HK-2 (cell line): ENCODE data around the gene DKKL1.
"Not testable (repeated sequence)": the region's sequence is repeated elsewhere in the genome, so short reads cannot be mapped to it uniquely, and the experiment has no call there.

ENCODE experiments used
- DNase-seq: peaks from one replicate; pipeline ENCODE4 v3.0.0-alpha.2; 2018; ENCODE audit not compliant: unreplicated experiment

DKKL1 gene

DNA sequence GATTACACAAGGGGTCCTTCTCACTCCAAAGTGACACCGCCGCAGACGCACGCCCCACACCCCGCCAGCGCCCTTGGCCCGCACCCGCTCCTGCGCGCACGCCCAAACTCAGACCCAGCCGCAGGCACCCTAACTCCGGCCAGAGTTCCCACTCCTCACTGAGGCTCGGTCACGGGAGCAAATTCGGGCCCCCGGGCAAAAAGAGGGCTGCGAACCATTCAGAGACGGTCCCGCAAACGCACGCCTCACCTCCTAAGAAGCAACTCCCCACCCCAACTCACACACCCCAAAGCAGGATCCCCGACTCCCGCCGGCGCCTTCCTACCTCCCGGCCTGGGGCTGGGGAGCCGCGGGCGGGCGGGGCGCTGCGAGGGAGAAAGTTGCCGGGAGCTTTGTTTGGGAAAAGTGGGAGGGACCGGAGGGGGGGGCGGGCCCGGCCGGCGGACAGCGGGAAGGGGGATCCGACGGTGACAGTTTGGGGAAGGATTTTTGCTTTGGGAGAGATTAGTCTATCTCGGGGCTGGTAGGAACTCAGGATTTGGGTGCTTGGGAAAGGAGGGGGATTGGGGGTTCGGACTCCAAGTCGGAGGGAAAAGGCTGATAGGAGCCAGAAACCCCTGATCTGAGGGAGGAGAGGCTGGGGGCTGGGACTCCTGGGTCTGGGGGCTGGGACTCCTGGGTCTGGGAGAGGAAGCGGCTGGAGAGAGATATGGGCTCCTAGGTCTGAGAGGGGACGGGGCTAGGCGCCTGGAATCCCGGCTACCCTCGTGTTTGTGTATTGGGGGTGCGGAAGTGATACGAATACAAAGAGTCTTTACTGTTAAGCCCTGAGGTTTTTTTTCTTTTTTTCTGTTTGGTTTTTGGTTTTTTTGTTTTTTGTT, 1.4 kb upstream of the DKKL1 start, which contains the start of gene TEAD2:
Gene TEAD2, minus strand, starts transcription at position 369 of the 881 bp plus-strand sequence. CDS start 2,341 bp downstream, outside the sequence.
- DNase-seq, result peak; percentile 78

DNA sequence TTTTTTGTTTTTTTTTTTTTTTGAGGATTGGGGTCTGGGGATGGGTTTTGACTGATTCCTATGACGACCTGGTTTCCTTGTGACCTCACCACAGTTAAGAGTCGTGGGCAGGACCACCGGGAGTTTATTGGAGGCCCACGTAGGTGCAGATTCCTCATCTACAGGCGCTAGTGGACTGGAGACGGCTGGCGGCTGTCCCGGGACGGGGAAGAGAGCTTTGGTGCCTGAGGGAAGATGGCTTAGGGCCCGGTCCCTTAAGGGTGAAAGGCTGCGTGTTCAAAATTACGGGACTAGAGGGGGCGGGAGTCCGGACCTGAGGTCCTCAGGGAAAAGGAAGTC, 779 bp upstream of the DKKL1 start:
- no peak for DNase-seq

DNA sequence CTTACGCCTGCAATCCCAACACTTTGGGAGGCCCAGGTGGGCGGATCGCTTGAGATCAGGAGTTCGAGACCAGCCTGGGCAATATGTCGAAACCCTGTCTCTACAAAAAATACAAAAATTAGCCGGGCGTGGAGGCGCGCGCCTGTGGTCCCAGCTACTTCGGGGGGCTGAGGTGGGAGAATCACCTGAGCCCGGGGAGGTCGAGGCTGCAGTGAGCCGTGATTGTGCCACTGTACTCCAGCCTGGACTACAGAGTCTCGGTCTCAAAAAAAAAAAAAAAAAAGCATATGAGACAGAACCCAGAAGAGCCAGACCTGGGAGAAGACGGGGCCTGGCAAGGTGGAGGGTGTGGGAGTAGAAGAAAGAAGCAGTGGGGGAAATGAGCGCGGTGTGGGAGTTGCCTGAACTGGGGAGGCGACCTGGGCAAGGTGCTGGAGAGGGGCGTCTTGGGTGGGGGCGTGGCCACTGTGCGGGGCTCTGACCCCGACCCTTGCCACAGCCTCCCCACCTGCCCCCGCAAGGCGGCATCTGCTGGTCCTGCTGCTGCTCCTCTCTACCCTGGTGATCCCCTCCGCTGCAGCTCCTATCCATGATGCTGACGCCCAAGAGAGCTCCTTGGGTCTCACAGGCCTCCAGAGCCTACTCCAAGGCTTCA, 533 bp downstream of the DKKL1 start:
- DNase-seq, result no peak

DNA sequence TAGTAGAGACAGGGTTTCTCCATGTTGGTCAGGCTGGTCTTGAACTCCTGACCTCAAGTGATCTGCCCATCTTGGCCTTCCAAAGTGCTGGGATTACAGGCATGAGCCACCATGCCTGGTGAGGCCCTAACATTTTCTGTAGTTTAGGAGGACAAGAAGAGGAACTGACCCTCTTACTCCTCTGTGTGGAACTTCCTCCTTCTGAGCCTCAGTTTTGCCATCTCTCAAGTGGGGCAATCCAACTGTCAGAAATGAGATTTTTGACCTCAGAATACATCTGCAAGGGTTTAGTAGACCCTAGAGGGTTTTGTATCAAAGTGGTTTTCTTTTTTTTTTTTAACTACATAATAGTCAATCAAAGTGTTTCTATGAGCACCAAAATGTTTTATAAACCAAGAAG, 2.4 kb downstream of the DKKL1 start:
- no peak for DNase-seq

DNA sequence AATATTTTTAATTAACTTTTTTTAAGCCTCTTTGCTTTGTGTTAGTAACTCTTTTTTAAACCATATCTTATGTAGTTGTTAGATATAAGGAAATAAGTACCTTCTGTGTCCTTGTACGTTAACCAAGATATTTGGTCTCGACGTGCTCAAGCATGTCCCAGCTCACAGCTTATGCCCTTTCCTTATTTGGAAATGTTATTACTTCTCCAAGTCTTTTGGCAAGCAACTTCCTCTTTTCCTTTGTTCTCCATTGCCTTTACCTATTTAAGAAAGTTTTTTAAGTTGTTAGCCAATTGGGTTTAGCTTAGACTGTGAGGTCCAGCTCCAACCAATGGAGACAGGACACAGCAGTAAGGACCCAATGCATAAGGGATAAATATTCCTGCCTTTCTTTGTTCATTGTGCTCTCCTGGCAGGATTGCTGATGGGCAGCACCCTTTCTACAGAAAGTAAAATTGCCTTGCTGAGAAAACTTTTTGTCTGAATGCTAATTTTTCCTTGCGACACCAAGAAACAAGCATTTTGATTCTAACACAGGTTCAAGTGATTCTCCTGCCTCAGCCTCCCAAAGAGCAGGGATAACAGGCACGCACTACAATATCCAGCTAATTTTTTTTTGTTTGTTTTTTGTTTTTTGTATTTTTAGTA, 5.2 kb downstream of the DKKL1 start:
- DNase-seq, result no peak

DNA sequence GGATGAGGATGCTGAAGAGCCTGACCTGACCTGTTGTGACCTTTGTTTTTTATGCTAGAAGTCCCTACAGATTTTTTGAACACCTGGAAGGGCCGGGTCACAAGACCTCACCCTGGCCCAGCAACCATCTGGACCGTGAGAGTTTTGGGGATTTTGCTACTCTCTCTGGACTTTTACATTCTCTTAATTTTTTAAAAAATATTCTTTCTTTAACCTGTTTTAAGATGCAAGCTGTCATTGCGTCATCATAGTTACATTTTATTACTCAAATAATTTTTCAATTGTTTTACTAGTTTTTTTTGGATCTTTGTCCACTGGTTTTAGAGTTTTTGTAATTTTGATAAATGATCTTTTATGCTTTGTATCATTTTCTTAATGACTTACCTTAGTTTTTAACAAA, 7.5 kb downstream of the DKKL1 start:
- DNase-seq, result no peak

DNA sequence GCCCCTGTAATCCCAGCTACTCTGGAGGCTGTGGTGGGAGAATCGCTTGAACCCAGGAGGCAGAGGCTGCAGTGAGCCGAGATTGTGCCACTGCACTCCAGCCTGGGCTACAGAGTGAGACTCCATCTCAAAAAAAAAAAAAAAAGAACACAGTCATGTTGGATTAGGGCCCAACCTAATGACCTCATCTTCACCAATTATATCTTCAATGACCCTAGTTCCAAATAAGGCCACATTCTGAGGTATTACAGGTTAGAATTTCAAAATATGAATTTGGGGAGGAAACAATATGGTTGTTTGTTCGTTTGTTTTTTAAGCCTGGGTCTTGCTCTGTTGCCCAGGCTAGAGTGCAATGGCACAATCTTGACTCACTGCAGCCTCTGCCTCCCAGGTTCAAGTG, 9.5 kb downstream of the DKKL1 start:
- not testable (repeated sequence) for DNase-seq

DNA sequence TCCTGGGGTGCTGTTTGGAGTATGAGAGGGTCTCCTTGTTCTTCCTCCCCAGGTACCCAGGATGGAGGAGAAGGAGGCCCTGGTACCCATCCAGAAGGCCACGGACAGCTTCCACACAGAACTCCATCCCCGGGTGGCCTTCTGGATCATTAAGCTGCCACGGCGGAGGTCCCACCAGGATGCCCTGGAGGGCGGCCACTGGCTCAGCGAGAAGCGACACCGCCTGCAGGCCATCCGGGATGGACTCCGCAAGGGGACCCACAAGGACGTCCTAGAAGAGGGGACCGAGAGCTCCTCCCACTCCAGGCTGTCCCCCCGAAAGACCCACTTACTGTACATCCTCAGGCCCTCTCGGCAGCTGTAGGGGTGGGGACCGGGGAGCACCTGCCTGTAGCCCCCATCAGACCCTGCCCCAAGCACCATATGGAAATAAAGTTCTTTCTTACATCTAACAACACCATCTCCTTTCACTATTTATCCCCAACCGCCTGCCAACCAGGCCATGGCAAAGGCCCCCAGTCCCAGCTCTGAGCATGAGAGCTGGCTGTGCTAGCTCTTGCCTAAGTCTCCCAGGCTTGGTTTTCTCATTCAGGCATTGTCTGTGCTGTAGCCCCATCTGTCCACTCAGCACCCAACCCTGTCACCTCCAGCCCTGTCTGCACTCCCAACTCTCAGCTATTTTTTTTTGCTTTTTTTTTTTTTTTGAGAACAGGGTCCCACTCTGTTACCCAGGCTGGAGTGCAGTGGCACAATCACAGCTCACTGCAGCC, 11.2 kb downstream of the DKKL1 start:
- no peak for DNase-seq

DNA sequence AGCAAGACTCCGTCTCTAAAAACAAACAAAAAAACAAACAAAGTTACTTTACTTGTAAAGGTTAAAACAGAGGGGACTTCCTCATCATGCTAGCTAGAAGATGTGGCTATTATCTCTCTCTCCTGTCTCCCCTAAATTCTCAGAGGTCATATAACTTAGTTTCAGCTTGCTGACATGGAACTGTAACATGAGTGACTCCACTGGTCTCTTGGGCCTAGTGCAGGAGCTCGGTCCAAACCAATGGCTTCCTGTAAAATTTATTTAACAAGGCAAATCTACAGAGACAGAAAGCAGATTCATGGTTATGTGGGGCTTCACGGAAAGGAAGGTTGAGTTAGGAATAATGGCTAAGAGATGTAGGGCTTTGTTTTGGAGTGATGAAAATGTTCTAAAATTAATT, 14.8 kb downstream of the DKKL1 start:
- no peak for DNase-seq

DNA sequence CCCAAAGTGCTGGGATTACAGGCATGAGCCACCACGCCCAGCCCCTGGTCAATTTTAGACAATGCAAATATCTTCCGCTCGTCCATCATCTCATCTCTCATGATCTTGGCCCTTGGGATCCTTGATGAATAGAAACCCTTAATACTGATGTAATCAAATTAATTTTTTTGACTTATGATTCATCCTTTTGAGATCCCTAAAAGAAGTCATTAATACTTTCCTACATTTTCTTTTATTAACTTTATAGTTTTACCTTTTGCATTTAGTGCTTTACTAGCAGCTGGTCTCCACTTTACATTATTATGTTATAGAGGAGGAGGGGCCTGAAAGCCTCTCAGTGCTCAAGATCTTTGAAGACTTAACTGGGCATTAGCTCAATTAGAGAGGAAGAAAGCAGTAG, 16.7 kb downstream of the DKKL1 start:
- no peak for DNase-seq

DNA sequence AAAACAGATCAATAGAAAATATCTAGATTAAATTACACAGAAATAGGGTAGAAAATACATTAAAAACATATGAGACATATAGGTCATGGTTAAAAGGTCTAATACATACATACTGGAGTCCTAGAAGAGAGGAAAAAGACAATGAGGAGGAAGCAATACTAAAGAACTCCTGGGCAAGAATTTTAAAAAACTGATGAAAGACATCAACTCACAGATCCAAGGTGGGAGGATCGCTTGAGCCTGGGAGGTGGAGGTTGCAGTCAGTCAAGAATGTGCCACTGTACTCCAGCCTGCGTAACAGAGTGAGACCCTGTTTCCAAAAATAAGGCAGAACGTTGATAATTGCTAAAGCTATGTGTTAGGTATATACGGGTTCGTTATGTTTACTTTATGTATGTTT, 19.0 kb downstream of the DKKL1 start:
- DNase-seq, result no peak

DNA sequence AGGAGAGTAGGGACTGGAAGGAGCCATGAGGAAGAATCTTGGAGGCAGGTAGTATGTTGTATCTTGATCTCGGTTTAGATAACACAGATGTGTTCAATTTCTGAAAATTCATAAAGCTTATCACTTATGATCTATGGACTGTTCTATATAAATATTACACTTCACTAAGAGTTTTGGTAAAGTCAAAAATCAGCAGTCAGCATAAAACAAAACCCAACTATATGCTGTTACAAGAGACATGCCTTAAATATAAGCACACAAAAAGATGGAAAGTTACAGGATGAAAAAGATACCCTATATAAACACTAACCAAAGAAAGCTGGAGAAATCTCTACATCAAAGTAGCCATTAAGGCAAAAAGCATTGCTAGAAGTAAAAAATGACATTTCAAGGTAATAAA, 19.9 kb downstream of the DKKL1 start:
- DNase-seq, result no peak

DNA sequence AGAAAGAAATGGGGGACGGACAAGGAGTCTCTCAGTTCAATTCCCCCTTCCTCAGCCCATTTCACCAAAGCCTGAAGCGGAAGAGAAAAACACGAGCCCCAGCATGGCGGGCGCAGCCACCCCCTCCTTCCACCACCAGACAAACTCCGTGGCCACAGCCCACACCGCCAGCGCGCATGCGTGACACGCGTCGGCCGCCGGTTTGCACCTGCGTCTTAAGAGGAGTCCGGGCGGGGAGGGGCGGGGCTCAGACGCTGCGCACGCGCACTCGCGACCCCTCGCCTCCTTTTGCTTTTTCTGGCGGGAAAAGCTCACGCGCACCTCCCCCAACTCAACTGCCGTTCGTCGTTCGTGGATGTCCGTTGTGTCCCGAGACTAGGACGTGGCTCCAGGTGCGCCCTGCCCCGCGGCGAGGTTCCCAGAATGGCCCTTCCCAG, 24.3 kb downstream of the DKKL1 start, which contains the start of gene KASH5:
Gene KASH5, plus strand, starts transcription at position 314 of the 437 bp plus-strand sequence. CDS start 2,635 bp downstream, outside the sequence.
- DNase-seq, result no peak

DNA sequence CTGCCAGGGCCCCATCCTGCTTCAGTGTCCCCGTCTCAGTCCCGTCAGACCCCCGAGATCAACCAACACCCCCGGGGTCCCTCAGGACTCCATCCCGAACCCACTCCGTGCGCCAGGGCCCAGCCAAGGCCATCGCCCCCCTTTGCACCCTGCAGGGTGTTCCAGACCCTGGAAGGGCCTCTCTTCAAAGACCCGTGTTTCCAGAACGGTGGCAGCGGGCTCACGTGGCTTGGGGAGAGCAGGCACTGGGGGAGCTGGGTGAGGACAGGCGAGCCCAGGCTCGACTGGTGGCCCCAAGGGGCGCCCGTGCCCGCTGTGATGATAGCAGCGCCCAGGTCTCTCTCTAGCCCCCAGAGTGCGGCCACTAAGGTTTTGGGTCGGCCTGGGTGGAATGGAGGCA, 25.7 kb downstream of the DKKL1 start:
- no peak for DNase-seq

DNA sequence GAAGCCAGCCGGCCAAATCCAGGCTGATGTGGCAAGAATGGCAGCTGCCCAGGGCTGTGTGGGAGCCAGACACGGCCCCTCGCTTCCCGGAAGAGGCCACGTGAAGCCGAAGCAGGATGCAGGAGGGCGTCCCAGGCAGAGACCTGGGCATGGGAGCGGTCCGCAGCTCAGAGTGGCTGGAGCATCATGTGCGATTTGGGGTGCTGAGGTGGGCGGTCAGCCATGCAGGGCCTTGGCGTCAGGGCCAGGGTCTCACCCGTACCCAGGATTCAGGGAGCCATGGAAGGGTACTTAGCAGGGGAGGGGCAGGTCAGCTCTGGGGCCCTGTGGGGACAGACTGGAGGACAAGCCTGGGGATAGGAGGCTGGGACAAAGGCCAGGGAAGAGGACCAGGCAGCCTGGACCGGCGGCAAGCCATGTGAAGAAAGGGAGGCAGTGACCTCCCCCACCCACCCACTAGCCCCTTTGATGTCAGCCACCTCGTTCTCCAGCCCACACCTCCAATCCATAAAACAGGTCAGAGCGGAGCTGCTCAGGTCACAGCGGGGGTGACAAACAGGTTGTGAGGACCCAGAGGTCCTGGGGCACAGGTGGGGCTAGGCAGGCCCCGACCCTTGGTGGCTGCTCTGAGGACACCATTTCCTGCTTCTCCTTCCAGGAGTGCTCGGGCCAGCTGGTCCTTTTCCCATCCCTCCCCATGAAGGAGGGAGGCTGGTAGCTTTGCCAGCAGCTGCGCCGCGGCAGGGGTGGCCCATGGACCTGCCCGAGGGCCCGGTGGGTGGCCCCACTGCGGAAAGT, 26.7 kb downstream of the DKKL1 start:
- DNase-seq, result no peak

DNA sequence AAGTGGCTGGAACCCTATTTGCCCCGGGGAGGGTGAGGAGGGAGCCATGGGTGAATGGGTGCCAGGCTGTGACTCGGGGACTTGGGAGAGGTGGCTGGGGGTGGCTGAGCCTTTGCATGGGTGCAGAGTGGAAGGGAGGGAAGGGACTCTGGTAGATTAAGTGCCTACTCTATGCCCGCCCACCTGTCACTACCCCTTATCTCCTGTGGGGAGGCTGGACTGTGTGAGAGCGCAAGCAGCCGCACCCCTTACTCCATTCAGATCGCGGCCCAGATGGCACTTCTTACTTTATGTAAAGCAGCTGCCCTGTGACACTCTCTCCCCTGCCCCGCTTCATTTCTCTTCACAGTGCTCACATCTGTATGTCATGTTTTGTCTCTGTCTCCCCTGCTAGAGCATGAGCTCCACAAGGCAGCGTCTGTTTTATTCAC, 27.3 kb downstream of the DKKL1 start:
- no peak for DNase-seq

DNA sequence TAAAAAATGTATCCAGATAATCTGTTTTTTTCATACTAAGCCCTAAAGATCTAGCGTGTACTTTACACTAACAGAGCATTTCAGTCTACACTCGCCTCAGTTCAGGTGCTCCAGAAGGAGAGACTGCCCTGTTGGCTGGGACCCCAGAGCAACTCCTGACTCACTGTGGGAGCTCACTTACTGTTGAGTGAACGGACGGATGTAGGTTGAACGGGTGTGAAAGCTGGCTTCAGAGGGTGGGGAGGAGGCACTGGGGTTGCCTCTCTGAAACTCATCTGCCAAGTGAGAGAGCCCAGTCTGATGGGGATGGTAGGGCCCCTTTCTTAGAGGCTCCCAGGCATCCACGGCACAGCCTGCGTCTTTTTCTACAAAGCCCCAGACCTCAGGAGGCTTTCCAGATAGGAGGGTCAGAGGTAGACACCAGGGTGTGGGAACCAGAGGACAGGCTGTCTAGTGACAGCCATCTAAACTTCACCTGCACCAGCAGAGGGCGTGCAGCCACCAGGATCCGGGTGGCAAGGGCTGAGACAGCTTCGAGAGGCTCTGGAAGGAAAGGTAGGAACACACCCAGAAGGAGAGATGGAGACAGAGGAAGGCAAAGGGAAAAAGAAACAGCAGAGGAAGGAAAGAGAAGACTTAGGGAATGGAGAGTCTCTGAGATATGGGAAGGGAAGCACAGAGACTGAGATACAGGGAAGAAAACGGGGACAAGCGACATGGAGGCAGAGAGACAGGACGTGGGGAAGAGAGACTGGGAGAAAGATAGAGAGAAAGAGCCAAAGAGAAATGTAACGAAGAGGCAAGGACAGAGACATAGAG, 28.1 kb downstream of the DKKL1 start:
- peak; percentile 72 for DNase-seq

DNA sequence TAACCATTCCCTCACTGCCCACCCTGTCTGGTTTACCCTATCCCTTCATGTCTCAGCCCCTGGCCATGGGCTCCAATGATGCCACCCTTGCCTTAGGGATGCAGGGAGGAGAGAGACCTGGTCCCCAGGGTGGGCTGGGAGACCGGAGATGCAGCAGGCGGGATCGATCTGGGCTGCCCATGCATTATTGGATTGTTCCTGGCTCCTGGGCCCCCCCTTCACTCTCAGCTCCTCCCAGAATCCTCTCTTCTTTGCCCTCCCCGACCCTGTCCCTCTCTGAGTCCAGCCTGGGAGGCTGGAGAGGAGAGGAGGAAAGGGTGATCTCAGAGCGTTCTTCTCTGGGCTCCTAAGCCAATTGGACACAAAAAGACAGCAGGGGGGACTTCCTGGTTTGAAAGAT, 30.2 kb downstream of the DKKL1 start:
- no peak for DNase-seq

DNA sequence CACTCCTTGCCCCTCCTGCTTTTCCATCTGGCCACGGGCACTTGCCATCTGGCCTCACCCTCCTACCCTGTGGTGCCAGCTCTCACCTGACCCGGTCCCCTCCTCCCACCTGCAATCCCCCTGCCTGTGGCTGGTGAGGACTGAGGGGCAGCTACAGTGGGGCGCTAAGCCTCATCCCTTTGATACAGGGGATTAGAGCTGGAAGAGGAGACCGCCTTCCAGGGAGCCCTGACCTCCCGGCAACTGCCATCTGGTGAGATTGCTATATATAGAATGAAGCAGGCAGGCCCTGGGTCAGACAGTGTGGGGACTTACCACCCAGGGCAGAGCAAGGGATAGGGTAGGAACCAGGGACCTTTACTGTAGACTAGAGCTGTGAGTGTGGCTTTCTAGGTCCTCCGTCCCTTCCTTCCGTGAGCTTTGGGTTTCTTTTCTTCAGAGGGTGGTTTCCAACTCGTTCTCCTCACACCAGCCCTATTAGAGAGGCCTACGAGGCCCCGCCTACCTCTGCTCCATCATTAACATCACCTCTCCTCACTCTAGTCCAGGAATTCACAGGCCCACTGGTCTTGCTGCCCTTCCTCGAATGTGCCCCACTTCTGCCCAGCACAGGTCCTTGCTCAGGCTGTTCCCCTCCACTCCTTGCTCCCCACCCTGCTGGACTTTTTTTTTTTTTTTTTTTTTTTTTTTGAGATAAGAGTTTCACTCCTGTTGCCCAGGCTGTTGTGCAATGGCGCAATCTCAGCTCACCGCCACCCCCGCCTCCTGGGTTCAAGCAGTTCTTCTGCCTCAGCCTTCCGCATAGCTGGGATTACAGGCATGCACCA, 32.1 kb downstream of the DKKL1 start:
- no peak for DNase-seq
